H1 (cell line): Measurements from ENCODE around the gene SMCHD1. TPM values are rescaled to one million over a fixed set of nuclear protein-coding genes. Genes with fewer than 3 reads are reported as not detected.

ENCODE experiments used
- BCL11A ChIP-seq, 2 experiments: IDR thresholded peaks; one replicate each; pipeline ENCODE4 v1.6.1; 2011; ENCODE audit warnings: low read depth in 2 of 2, low read length in 2 of 2, mild to moderate bottlenecking in 2 of 2
- CHD1 ChIP-seq: IDR thresholded peaks from 2 replicates; pipeline ENCODE4 v1.6.1; 2012; ENCODE audit warnings: low read depth, low read length, improper control_type of control experiment
- RXRA ChIP-seq: IDR thresholded peaks from 2 replicates; pipeline ENCODE4 v1.6.1; 2011; ENCODE audit warnings: low read depth, mild to moderate bottlenecking, low read length, moderate library complexity; ENCODE audit not compliant: insufficient read depth
- polyA plus RNA-seq, 7 experiments: library from polyadenylated mRNA; depleted of rRNA in 3 of 7; stranded (reverse) in 5 of 7; unstranded in 2 of 7; fragments of >200 nt in 5 of 7; fragments of 200-250 nt in 2 of 7; gene quantifications; 1 replicate in 5 of 7; 2 replicates in 1 of 7; 4 replicates in 1 of 7; pipeline versions ENCODE4 v1.2.1 to v1.2.3, GENCODE V29; 2011 to 2013; ENCODE audit warnings: missing spikeins in 2 of 7, mixed read lengths in 2 of 7
- total RNA-seq: library from RNA; stranded (reverse); fragmentation: NEBNext Ultra II Directional; extraction: Animal tissue kit (Norgen Biotek cat#: 25700); gene quantifications from 2 replicates; pipeline ENCODE4 v1.2.1, GENCODE V29; 2021

Gene SMCHD1
- total and polyA plus RNA-seq, 2 of the 8 experiments (the other 6 are each of a cell fraction or from before 2014, with no cell fraction given), result 9.3 to 32.0 TPM

GRCh38 chr18:2850816-2851215 is 195.3 kb downstream of the SMCHD1 start (continued):
- TF ChIP-seq CHD1 (no peak), RXRA (no peak), BCL11A (IDR thresholded peaks at IDR 0.05; ENCODE audit: low read depth in 2 of 2, low read length in 2 of 2) (no peak)
